Panc1 (cell line): ENCODE data around the gene CHIA. TPM values are rescaled to one million over a fixed set of nuclear protein-coding genes. Genes with fewer than 3 reads are reported as not detected.

Source experiments
- ATAC-seq: fragments of 200-7000 bp; cut with Tn5 transposase; 2 replicates; pipeline ENCODE4 v1.9.1; 2020; ENCODE audit warnings: mild to moderate bottlenecking, moderate library complexity
- BruUV-seq: library from RNA; stranded (reverse); fragments of 400-500 nt; replicated peaks from 2 replicates; lab custom pipeline; 2021; lab: Mats Ljungman, UMichigan
- CTCF ChIA-PET: fragments of 300-600 bp; sonication (Branson Sonifier 250); formaldehyde crosslinking; loops from one replicate; lab custom pipeline; 2022; ENCODE audit warnings: antibody characterized with exemption; lab: Charles Lee
- POLR2A ChIA-PET: fragments of 300-600 bp; sonication (Branson Sonifier 250); formaldehyde crosslinking; loops from one replicate; lab custom pipeline; 2022; ENCODE audit warnings: antibody characterized with exemption; lab: Charles Lee
- DNase-seq: peaks from one replicate; pipeline ENCODE4 v3.0.0-alpha.2; 2010; ENCODE audit warnings: low read depth, low spot score
- H3K27ac ChIP-seq: 2 replicates; pipeline ENCODE4 v1.5.1; 2011; ENCODE audit warnings: mild to moderate bottlenecking, low read length, inconsistent platforms
- H3K27me3 ChIP-seq: fragments of 200-500 bp; sonication (Bioruptor generic); 2 replicates; pipeline ENCODE4 v1.6.0; 2014; ENCODE audit warnings: low read length, inconsistent platforms; ENCODE audit not compliant: control insufficient read depth, insufficient read depth
- H3K36me3 ChIP-seq: fragments of 200-500 bp; sonication (Bioruptor generic); 2 replicates; pipeline ENCODE4 v1.5.1; 2014; ENCODE audit warnings: inconsistent platforms, mild to moderate bottlenecking, low read length, moderate library complexity; ENCODE audit not compliant: control insufficient read depth, insufficient read depth
- H3K4me1 ChIP-seq: 2 replicates; pipeline ENCODE4 v1.5.1; 2011; ENCODE audit warnings: inconsistent platforms, mild to moderate bottlenecking, low read length, moderate library complexity; ENCODE audit not compliant: control insufficient read depth, insufficient read depth
- H3K4me3 ChIP-seq, 2 experiments: 2 replicates each; pipeline ENCODE4 v1.5.1; 2011 to 2012; ENCODE audit warnings: low read depth in 2 of 2, low read length in 2 of 2, mild to moderate bottlenecking in 2 of 2, inconsistent platforms in 1 of 2, moderate library complexity in 1 of 2
- H3K9me3 ChIP-seq: fragments of 200-500 bp; sonication (Bioruptor generic); 2 replicates; pipeline ENCODE4 v1.5.1; 2014; ENCODE audit warnings: low read depth, mild to moderate bottlenecking, inconsistent platforms, low read length, moderate library complexity; ENCODE audit not compliant: control insufficient read depth, insufficient read depth
- POLR2AphosphoS5 ChIP-seq: IDR thresholded peaks from 2 replicates; pipeline ENCODE4 v1.6.1; 2012; ENCODE audit warnings: mild to moderate bottlenecking, low read depth, low read length, moderate library complexity
- SIN3A ChIP-seq: IDR thresholded peaks from 2 replicates; pipeline ENCODE4 v1.6.1; 2012; ENCODE audit warnings: low read depth, mild to moderate bottlenecking, low read length, moderate library complexity, borderline replicate concordance; ENCODE audit not compliant: insufficient read depth
- TCF7L2 ChIP-seq: IDR thresholded peaks from 2 replicates; pipeline ENCODE4 v1.6.1; 2011; ENCODE audit warnings: mild to moderate bottlenecking, low read depth, low read length, inconsistent platforms
- in situ Hi-C: cut with HindIII; loops from 2 replicates; pipeline ENCODE4 v1.10.0; 2016; ENCODE audit warnings: low sequenced_read_pairs, low pct_unique_long_range_greater_than_20kb
- intact Hi-C: fragments of 100-400 bp; cut with micrococcal nuclease; formaldehyde crosslinking; loops from one replicate; pipeline ENCODE4 v1.10.0; 2022; ENCODE audit not compliant: unreplicated experiment
- total RNA-seq: library from RNA; stranded (reverse); gene quantifications from one replicate; pipeline ENCODE4 v1.2.1, GENCODE V29; 2021; ENCODE audit not compliant: unreplicated experiment
- TF ChIP-seq, protein P1 (sequence below): fragments of 450-650 bp; IDR thresholded peaks from 2 replicates; pipeline ENCODE4 v1.5.1; 2017; ENCODE audit warnings: mild to moderate bottlenecking
- TF ChIP-seq, protein P2 (sequence below), 2 experiments: IDR thresholded peaks; 2 replicates each; pipeline ENCODE4 v1.6.1; 2011 to 2012; ENCODE audit warnings: low read depth in 2 of 2, control low read depth in 1 of 2, low read length in 1 of 2, mild to moderate bottlenecking in 1 of 2, moderate library complexity in 1 of 2; ENCODE audit not compliant: insufficient read depth in 1 of 2

Gene CHIA
- total RNA-seq, 1 experiment from 2014 or later: not detected

GRCh38 chr1:111289371-111289770 is 1.3 kb upstream of the CHIA start:
- Histone ChIP-seq H3K4me3 (no peak overlapping the region), H3K9me3 (no peaks in the 10 kb centered on the region), H3K4me1 (no peaks in the 10 kb centered on the region), H3K27me3 (no peaks in the 10 kb centered on the region), H3K36me3 (no peaks in the 10 kb centered on the region), H3K27ac (no peak overlapping the region)
- no peak for TF ChIP-seq TCF7L2
- no peak for TF ChIP-seq POLR2AphosphoS5
- TF ChIP-seq SIN3A: no peak
- TF ChIP-seq, protein P1, sequence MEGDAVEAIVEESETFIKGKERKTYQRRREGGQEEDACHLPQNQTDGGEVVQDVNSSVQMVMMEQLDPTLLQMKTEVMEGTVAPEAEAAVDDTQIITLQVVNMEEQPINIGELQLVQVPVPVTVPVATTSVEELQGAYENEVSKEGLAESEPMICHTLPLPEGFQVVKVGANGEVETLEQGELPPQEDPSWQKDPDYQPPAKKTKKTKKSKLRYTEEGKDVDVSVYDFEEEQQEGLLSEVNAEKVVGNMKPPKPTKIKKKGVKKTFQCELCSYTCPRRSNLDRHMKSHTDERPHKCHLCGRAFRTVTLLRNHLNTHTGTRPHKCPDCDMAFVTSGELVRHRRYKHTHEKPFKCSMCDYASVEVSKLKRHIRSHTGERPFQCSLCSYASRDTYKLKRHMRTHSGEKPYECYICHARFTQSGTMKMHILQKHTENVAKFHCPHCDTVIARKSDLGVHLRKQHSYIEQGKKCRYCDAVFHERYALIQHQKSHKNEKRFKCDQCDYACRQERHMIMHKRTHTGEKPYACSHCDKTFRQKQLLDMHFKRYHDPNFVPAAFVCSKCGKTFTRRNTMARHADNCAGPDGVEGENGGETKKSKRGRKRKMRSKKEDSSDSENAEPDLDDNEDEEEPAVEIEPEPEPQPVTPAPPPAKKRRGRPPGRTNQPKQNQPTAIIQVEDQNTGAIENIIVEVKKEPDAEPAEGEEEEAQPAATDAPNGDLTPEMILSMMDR: no peak
- TF ChIP-seq, protein P2, sequence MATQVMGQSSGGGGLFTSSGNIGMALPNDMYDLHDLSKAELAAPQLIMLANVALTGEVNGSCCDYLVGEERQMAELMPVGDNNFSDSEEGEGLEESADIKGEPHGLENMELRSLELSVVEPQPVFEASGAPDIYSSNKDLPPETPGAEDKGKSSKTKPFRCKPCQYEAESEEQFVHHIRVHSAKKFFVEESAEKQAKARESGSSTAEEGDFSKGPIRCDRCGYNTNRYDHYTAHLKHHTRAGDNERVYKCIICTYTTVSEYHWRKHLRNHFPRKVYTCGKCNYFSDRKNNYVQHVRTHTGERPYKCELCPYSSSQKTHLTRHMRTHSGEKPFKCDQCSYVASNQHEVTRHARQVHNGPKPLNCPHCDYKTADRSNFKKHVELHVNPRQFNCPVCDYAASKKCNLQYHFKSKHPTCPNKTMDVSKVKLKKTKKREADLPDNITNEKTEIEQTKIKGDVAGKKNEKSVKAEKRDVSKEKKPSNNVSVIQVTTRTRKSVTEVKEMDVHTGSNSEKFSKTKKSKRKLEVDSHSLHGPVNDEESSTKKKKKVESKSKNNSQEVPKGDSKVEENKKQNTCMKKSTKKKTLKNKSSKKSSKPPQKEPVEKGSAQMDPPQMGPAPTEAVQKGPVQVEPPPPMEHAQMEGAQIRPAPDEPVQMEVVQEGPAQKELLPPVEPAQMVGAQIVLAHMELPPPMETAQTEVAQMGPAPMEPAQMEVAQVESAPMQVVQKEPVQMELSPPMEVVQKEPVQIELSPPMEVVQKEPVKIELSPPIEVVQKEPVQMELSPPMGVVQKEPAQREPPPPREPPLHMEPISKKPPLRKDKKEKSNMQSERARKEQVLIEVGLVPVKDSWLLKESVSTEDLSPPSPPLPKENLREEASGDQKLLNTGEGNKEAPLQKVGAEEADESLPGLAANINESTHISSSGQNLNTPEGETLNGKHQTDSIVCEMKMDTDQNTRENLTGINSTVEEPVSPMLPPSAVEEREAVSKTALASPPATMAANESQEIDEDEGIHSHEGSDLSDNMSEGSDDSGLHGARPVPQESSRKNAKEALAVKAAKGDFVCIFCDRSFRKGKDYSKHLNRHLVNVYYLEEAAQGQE (IDR thresholded peaks at IDR 0.05; ENCODE audit: insufficient read depth in 1 of 2, low read depth in 2 of 2, low read length in 1 of 2): no peak
- CTCF ChIA-PET: no interaction called here
- DNase-seq (no peak), ATAC-seq (no peak)
- intact Hi-C loops: no loop called here
- no TSS peak for BruUV-seq
- POLR2A ChIA-PET: no interaction called here
- in situ Hi-C loops: no loop called here

GRCh38 chr1:111290104-111290503 is 547 bp upstream of the CHIA start:
- ATAC-seq (no peak), DNase-seq (no peak)
- Histone ChIP-seq H3K27me3 (no peaks in the 10 kb centered on the region), H3K4me3 (no peak overlapping the region), H3K36me3 (no peaks in the 10 kb centered on the region), H3K27ac (no peak overlapping the region), H3K4me1 (no peaks in the 10 kb centered on the region), H3K9me3 (no peaks in the 10 kb centered on the region)
- intact Hi-C loops: no loop called here
- CTCF ChIA-PET: no interaction called here
- POLR2A ChIA-PET: no interaction called here
- BruUV-seq: no TSS peak
- TF ChIP-seq POLR2AphosphoS5 (no peak), TCF7L2 (no peak), SIN3A (no peak)
- TF ChIP-seq, protein P1: no peak
- TF ChIP-seq, protein P2 (IDR thresholded peaks at IDR 0.05; ENCODE audit: insufficient read depth in 1 of 2, low read depth in 2 of 2, low read length in 1 of 2): no peak
- in situ Hi-C loops: no loop called here
